Activated CD4-positive, alpha-beta T cell treated with anti-CD3 and anti-CD28 coated beads for 48 hours (primary cell): ENCODE data around the gene IP6K2.
"Not testable (repeated sequence)": the region's sequence is repeated elsewhere in the genome, so short reads cannot be mapped to it uniquely, and the experiment has no call there.

Source experiments
- DNase-seq: peaks from one replicate; pipeline ENCODE4 v3.0.0-alpha.2; 2020

Gene IP6K2, protein sequence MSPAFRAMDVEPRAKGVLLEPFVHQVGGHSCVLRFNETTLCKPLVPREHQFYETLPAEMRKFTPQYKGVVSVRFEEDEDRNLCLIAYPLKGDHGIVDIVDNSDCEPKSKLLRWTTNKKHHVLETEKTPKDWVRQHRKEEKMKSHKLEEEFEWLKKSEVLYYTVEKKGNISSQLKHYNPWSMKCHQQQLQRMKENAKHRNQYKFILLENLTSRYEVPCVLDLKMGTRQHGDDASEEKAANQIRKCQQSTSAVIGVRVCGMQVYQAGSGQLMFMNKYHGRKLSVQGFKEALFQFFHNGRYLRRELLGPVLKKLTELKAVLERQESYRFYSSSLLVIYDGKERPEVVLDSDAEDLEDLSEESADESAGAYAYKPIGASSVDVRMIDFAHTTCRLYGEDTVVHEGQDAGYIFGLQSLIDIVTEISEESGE

DNA sequence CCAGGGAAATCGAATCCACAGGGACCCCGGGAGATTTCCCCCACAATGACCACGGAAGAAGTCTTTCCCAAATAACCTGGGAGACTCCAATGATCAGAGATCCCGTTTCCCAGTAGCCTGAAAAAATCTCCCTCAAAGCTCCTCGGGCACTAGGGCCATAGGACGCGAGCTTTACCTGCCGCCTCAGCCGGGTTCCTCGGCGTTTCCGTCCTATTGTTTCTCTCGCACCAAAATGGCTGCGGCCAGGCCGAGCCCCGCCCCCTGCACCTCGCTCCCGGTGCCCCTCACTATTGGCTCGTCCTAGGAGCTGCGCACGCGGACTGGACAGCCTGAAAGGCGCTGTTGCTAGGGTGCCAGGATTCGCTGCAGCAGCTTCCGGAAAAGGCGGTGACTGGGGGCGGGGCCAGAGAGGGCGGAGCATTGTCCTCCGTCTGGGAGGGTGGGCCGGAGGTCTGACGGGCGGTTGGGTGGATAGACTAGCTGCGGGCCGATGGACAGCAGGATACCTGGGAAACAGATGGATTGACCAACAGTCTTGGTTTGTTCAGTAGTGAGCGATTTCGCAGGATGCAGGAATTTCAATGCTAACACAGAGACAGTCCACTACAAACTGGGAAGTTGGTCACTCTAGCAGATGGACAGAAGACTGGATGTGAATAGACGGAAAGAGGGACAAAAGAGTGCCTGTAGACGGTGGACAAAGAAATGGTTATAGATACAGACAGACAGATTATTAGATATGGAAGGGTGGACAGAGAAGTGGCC lies at the start of gene IP6K2:
Gene IP6K2, minus strand, starts transcription at position 240 of the 765 bp plus-strand sequence. CDS start 21,930 bp downstream, outside the sequence.
- DNase-seq = peak; percentile 99

DNA sequence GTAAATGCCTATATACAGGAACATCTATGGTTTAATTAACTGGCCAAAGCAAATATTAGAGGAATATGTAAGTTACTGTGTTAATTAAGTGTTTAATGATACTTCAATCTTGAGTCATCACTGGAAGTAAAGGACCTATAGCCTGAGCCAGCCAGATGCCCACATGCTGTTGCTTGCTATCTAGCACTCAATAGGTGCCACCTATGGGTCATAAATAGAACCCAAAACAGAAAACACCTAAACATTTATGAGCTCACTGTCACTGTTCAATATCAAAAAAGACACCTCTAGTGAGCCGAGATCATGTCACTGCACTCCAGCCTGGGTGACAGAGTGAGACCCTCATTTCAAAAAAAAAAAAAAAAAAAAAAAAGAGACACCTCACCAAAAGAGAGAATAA lies 48.4 kb upstream of the IP6K2 start:
- DNase-seq = no peak

DNA sequence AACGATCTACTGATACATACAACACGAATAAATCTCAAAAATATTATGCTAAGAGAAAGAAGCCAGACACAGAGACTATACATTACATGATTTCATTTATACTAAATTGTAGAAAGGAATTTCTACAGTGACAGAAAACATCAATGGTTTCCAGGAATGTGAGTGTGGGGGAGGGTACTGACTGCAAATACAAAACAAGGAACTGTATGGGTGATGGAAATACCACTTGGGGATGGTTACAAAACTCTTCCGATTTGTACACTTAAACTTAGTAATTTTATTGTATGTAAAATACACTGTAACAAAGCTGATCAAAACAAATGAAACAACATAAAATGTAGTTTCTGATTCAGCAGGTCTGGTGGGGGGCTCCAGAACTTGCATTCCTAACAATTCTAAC lies 45.8 kb upstream of the IP6K2 start:
- DNase-seq = no peak

DNA sequence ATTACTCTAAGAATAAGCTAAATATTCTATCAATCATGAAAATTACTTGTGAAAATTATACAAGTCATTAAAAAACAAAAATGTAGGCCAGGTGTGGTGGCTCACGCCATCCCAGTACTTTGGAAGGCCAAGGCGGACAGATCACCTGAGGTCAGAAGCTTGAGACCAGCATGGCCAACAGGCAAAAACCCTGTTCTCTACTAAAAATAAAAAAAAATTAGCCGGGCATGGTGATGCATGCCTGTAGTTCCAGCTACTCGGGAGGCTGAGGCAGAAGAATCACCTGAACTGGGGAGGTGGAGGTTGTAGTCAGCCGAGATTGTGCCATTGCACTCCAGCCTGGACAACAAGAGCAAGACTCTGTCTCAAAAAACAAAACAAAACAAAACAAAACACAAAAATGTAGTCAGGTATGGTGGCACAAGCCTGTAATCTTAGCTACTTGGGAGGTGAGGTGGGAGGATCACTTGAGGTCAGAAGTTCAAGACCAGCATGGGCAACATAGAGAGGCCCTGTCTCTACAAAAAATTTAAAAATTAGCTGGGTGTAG lies 43.0 kb upstream of the IP6K2 start:
- not testable (repeated sequence) for DNase-seq

DNA sequence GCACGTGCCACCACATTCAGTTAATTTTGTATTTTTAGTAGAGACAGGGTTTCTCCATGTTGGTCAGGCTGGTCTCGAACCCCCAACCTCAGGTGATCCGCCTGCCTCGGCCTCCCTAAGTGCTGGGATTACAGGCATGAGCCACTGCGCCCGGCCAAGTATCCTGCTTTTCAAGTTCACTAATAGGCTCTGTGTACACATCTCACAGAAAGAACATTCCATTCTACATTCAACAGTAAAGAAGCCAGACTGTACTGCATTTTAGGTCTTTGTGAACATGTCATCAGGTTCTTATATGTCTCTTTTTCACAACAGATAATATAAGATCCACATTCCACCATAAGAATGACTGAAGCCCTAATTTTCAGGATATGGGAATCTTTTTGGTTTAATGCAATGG lies 42.5 kb upstream of the IP6K2 start:
- not testable (repeated sequence) for DNase-seq

DNA sequence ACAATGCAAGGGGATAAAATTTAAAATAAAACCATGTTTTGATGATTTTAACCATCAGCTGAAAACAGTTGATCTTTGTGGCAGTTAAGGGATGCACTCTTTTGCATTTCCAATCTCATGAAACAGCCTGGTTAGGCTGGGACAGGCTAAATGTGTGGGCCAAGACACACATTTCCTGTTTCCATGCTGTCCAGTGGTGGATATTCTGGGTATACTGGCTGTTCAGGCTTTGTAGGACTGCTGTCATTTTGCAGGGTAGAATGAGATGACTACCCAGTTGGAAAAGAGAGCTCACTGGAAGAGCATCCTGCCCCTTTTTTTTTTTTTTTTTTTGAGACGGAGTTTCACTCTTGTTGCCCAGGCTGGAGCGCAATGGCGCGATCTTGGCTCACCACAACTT lies 42.0 kb upstream of the IP6K2 start:
- no peak for DNase-seq

DNA sequence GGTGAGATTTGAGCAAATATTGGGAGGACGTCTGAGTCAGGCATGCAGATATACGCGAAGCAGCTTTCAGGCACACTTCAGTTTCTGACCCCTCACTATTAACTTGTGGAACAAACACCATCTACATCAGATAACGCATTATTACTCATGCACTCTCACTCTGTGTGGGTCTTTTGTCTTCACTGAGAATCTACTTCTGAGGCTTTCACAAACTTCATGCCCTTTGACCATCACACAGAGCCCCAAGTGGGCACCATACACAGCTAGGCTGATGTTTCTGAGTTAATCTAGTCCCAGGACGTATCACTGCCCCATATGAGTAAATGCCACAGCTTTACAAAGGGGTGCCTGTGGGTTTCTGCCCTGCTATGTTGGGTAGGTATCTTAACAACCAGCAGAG lies 39.6 kb upstream of the IP6K2 start:
- peak; percentile 15 for DNase-seq

DNA sequence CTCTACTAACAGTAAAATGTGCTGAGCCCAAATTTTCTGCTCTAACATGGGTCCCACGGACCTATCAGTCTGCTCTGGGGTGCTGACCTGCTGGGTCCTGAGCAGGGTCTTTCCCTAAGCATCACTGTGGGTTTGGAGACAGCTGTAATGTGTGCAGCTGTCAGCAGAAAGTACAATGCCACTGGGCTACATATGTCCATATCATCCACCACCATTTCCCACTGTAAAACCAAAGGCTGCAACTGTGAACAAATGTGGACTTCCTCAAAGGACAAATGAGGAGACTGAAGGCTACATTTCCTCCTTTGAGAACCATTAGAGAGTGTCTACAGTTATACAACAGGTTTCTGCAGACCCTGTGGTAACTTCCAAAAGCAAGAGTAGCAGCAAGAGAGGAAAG lies 33.8 kb upstream of the IP6K2 start:
- DNase-seq = no peak

DNA sequence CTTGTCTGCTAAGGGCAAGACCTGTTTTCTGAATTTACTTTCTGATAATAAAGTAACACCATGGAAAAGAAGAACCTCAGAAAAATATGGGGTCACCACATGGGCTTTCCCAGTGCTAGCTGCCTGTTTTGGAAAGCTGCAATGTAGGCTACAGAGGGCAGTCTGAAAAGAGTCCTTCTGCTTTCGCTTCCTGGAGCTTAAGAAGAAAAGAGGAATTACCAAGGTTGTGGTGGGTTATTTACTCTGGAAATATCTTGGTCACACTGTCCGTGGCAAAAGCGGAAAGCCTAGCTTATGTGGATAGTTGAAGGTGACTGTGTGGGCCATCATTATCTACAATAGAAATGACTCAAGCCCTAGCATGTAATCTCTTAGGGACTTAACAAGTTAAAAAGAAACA lies 31.7 kb upstream of the IP6K2 start:
- DNase-seq = no peak

DNA sequence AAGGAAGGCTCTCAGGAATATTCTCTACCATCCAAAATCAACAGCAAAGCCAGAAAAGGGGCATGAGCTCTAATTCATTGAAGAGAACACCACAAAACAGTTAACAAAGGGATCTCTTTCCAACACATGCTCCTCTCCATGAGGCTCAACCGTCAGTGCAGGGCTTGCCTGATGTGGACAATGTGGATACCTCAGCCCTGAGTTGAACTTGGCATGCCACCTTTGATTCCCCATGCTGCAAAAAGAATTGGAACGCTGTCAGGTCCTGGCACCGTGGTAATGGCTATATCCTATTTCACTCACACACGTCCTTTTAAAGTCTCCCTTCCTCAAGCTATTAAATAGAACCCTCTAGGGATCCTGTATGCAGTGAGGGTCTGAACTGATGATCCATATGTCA lies 30.7 kb upstream of the IP6K2 start:
- DNase-seq = no peak

DNA sequence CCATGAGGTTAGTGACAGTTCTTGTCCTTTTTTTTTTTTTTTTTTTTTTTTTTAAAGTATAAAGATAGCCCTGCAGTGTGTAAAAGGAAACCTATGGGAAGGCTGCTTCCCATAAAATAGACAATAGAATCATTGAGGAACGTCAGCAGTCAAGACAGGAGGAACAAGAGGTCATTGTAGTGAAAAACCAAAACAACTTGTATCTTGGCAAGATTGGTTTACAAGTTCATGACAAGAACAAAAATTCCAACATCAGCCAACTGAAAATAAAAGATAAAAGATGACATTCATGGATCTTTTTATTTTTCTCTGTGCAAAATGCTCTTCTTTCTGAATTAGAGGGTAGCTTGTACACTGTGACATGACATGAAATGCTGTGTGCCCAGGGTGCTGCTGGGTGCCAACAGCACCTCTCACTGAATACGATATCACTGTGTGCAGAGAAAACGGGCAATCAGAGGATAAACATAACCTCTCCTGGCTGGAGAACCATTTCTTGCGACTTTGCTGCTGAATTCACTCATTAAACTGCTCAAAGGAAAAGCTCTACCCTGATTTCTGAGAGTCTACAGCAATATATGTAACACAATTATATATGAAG lies 30.1 kb upstream of the IP6K2 start:
- no peak for DNase-seq

DNA sequence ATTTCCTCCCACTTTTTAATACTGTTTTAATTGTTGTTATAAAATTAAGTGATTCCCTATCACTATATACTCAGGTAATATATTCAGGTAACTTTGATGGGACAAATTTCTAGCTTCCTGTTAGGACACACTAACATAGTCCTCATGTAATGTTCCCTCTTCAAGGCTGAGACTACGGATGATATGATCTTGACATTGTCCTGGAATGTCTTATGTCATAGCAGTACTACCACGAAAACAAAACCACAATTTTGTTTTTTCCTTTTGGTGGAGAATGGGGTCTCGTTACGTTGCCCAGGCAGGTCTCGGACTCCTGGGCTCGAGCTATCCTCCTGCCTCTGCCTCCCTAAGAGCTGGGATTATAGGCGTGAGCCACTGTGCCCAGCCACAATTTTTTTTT lies 26.8 kb upstream of the IP6K2 start:
- no peak for DNase-seq

DNA sequence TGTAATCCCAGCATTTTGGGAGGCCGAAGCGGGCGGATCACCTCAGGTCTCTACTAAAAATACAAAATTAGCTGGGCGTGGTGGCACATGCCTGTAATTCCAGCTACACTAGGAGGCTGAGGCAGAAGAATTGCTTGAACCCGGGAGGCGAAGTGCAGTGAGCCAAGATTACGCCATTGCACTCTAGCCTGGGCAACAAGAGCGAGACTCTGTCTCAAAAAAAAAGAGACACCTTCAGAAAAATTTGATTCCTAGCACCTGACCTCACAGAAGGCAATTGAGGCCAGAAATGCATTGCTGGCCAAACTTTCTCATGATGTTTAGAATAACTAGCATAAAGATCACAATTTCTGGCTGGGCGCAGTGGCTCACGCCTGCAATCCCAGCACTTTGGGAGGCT lies 24.2 kb upstream of the IP6K2 start:
- not testable (repeated sequence) for DNase-seq

DNA sequence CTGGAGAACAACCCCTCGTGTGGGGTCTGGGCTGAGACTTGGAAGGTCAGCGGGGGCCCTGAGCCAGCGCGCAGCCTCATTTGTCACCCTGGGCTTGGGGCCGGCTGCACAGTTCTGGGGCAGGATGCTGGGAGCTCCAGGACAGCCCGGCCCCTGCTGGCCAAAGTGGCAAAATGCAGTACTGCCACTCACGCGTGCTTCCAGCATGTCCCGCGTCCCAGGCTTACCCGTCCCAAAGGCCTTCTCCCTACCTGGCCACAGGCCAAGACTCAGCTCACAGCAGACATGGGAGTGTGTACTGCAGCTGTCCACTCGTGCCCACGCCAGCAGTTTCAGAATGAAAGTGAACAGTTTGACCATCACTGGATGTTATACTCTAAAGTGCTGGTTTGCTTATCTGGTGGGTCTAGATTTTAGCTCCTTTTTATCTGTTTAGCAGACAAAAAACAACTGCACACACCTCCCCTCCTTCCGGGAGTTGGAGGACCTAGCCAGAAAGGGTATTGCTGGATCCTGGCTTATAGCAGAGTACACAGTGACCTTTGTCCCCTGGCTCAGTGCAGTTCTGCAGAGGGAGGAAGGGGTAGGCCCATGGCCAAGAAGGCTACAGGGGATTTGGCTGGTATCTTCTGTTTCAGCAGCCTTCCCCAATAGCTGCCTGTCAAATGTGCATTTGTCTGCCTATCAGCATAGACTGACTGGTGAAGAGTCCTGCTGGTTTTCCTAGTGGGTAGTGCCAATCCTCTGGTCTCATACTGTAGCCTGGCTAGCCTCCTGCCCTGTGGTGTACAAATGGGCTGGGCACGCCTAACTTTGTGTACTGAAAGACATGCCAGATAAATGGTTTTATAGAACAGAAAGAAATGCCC lies 23.2 kb upstream of the IP6K2 start:
- peak; percentile 75 for DNase-seq

DNA sequence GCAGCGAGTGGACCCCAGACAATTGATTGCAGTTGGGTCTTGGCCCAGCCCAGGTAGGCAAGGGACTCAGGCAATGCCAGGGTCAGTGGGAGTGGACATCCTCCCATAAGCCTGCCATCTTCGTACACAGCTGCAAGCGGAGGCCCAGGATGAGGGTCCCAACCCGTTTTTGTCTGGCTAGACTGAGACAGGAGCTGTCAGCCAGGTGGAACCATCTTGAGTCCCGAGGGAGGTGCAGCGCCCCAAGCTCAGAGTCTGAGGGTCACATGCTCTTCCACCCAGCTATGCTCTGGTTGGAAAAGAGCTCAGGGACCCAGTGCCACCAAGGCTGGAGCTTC lies 22.6 kb upstream of the IP6K2 start:
- no peak for DNase-seq

DNA sequence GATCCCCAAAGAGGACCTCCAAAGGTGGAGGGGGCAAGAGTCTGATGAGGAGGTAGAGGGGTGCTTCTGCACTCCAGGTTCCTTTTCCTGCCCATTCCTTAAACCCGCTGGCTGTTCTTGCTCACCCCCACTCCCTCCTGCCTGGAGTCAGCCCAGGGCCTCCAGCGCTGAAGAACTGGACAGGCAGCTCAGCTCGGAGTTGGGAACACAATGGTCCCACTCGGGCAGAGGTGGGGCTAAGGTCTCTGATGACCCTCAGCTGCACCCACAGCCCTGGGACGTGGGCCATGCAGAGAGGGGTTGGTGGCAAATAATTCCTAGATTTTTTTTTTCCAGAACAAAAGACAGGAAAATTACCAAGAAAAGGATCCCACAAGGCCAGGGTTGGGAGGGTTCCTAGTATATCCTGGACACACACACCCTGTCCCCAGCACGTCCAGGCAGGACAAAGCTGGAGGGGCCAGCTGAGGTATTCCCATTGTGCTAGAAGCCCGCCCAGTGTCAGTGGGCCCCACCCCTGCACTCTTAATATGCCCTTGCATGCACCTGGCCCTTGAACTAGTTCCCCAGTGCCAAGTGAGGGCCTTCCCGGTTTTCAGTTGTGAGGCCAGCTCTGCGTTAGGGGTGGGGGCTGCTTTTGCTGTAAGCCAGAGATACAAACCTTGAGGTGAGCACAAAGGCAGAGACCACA lies 22.1 kb upstream of the IP6K2 start:
- DNase-seq = no peak

DNA sequence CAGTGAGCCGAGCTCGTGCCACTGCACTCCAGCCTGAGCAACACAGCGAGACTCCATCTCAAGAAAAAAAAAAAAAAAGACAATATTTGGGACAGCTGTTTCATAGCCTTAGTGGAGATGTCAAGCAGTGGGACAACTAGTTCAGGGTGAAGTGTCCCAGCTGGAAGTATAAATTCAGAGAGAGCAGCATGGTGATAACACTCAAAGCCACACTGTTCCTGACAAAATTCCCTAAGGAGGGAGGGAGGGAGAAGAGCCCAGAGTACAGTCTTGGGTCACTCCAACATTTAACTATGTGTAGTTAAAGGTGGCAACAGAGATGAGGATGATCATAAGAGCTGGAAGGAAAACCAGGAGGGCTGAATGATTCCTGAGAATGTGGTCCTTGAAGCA lies 21.1 kb upstream of the IP6K2 start:
- no peak for DNase-seq

DNA sequence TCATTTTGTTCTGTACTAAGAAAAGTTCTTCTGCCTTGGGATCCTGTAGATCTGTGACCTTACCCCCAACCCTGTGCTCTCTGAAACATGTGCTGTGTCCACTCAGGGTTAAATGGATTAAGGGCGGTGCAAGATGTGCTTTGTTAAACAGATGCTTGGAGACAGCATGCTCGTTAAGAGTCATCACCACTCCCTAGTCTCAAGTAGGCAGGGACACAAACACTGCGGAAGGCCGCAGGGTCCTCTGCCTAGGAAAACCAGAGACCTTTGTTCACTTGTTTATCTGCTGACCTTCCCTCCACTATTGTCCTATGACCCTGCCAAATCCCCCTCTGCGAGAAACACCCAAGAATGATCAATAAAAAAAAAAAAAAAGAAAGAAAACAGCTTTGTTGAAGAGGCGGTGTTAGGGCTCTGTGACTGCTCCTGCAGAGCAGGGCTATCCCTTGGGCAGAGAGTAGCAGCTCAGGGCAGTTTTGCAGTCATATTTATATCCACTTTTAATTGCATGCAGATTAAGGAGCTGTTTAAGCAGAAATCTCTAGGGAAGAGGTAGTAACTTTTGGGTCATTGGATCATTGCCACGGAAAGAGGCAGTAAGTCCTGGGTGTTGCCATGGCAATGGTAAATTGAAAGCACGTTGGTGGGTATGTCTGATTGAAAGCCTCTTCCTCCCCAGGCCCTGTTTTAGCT lies 18.2 kb upstream of the IP6K2 start:
- not testable (repeated sequence) for DNase-seq

DNA sequence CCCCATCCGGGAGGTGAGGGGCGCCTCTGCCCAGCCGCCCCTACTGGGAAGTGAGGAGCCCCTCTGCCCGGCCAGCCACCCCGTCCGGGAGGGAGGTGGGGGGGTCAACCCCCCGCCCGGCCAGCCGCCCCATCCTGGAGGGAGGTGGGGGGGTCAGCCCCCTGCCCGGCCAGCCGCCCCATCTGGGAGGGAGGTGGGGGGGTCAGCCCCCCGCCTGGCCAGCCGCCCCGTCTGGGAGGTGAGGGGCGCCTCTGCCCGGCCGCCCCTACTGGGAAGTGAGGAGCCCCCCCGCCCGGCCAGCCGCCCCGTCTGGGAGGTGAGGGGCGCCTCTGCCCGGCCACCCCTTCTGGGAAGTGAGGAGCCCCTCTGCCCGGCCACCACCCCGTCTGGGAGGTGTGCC lies 17.5 kb upstream of the IP6K2 start:
- DNase-seq = not testable (repeated sequence)

DNA sequence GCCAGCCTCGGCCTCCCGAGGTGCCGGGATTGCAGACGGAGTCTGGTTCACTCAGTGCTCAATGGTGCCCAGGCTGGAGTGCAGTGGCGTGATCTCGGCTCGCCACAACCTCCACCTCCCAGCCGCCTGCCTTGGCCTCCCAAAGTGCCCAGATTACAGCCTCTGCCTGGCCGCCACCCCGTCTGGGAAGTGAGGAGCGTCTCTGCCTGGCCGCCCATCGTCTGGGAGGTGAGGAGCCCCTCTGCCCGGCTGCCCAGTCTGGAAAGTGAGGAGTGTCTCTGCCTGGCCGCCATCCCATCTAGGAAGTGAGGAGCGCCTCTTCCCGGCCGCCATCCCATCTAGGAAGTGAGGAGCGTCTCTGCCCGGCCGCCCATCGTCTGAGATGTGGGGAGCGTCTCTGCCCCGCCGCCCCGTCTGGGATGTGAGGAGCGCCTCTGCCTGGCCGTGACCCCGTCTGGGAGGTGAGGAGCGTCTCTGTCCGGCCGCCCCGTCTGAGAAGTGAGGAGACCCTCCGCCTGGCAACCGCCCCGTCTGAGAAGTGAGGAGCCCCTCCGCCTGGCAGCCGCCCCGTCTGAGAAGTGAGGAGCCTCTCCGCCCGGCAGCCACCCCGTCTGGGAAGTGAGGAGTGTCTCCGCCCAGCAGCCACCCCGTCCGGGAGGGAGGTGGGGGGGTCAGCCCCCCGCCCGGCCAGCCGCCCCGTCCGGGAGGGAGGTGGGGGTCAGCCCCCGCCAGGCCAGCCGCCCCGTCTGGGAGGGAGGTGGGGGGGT lies 16.9 kb upstream of the IP6K2 start:
- not testable (repeated sequence) for DNase-seq

DNA sequence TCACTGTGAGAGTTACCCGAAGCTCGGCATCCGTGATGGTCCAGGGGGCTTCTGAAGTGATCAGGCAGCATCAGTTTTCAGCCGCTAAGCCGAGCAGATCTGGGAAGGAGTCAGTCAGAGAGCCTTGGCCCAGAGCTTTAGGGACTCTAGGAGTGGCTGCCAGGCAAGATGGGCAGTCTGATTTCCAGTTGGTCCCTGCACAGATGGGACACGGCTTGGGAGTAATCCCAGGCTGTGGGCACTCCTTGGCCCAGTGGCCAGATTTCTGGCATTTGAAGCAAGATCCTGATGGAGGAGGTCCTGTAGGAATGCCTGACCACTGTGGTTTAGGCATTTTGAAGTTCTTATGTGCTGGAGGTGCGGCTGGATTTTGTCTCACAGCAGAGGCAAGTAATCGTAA lies 10.5 kb upstream of the IP6K2 start:
- DNase-seq = no peak
